CD4-positive, alpha-beta T cell (primary cell): Measurements from ENCODE around the gene CACNA1D. TPM values are rescaled to one million over a fixed set of nuclear protein-coding genes. Genes with fewer than 3 reads are reported as not detected.

Experiments used
- ATAC-seq: fragments of 200-7000 bp; cut with Tn5 transposase; one replicate; pipeline ENCODE4 v1.10.0; 2022; ENCODE audit warnings: mild to moderate bottlenecking; ENCODE audit not compliant: poor library complexity
- CTCF ChIA-PET: fragments of 350-600 bp; sonication (Branson Sonifier 250); formaldehyde crosslinking; loops from one replicate; lab custom pipeline; 2021; ENCODE audit warnings: antibody characterized with exemption, inconsistent platforms; lab: Charles Lee
- POLR2A ChIA-PET: fragments of 350-600 bp; sonication (Branson Sonifier 250); formaldehyde crosslinking; loops from one replicate; lab custom pipeline; 2021; ENCODE audit warnings: antibody characterized with exemption, inconsistent platforms; lab: Charles Lee
- DNase-seq, 14 experiments: peaks; one replicate each; pipeline ENCODE4 v3.0.0-alpha.2; 2013 to 2020; ENCODE audit warnings: mixed read lengths in 2 of 14
- H3K27ac ChIP-seq, 2 donors: one replicate each; pipeline versions ENCODE4 v1.5.1 to v1.7.0; 2013; ENCODE audit warnings: low read length in 2 of 2, low read depth in 1 of 2, mild to moderate bottlenecking in 1 of 2
- H3K27me3 ChIP-seq, 2 experiments: 1 replicate in 1 of 2; 2 replicates in 1 of 2; pipeline versions ENCODE4 v1.6.1 to v1.7.0; 2013; ENCODE audit warnings: low read length in 2 of 2, control low read depth in 1 of 2, mild to moderate bottlenecking in 1 of 2, moderate library complexity in 1 of 2; ENCODE audit not compliant: insufficient read depth in 2 of 2, control insufficient read depth in 1 of 2
- H3K36me3 ChIP-seq: one replicate; pipeline ENCODE4 v1.6.1; 2013; ENCODE audit warnings: low read length, control low read depth; ENCODE audit not compliant: insufficient read depth
- H3K4me1 ChIP-seq: one replicate; pipeline ENCODE4 v1.6.1; 2013; ENCODE audit warnings: low read length, control low read depth; ENCODE audit not compliant: insufficient read depth
- H3K4me3 ChIP-seq: one replicate; pipeline ENCODE4 v1.5.1; 2013; ENCODE audit warnings: mild to moderate bottlenecking, low read length, moderate library complexity
- H3K9me3 ChIP-seq, 2 experiments: 1 replicate in 1 of 2; 2 replicates in 1 of 2; pipeline versions ENCODE4 v1.6.1 to v1.7.0; 2013; ENCODE audit warnings: low read length in 2 of 2, mild to moderate bottlenecking in 2 of 2, control low read depth in 1 of 2, moderate library complexity in 1 of 2; ENCODE audit not compliant: control insufficient read depth in 1 of 2, insufficient read depth in 1 of 2
- H3K27ac Mint-ChIP-seq: one replicate; pipeline ENCODE4 v1.8.0; 2020; ENCODE audit warnings: mixed read lengths
- H3K27me3 Mint-ChIP-seq: one replicate; pipeline ENCODE4 v1.8.0; 2021; ENCODE audit warnings: mixed read lengths
- H3K36me3 Mint-ChIP-seq: one replicate; pipeline ENCODE4 v1.8.0; 2021; ENCODE audit warnings: low read depth, mixed read lengths
- H3K4me1 Mint-ChIP-seq: one replicate; pipeline ENCODE4 v1.8.0; 2021; ENCODE audit warnings: low read depth, mixed read lengths
- H3K4me3 Mint-ChIP-seq: one replicate; pipeline ENCODE4 v1.8.0; 2020; ENCODE audit warnings: mild to moderate bottlenecking, mixed read lengths
- H3K9me3 Mint-ChIP-seq: one replicate; pipeline ENCODE4 v1.8.0; 2020; ENCODE audit warnings: mixed read lengths
- CTCF ChIP-seq: fragments of 200-600 bp; IDR thresholded peaks from one replicate; pipeline ENCODE4 v1.8.0; 2022; ENCODE audit warnings: antibody characterized with exemption, mild to moderate bottlenecking
- intact Hi-C, 2 experiments: fragments of 100-400 bp; cut with DNase I in 1 of 2; cut with micrococcal nuclease in 1 of 2; formaldehyde crosslinking; loops; one replicate each; pipeline versions ENCODE4 v1.15.1 to v1.9.0; 2023 to 2025; cut with DNase I, micrococcal nuclease
- total RNA-seq, 174 experiments: library from RNA in 2 of 174; stranded (reverse) in 2 of 174; gene quantifications; one replicate each; pipeline ENCODE4 v1.2.3 and lab custom pipeline; 2021 to 2026

CACNA1D gene
- total RNA-seq, 2 experiments from 2014 or later, result not detected

GRCh38 chr3:53554559-53555067 is 60.2 kb downstream of the CACNA1D start:
- no peak for TF ChIP-seq CTCF
- Mint-ChIP-seq H3K36me3 (no peaks in the 10 kb centered on the region), H3K27ac (no peak overlapping the region), H3K4me3 (no peak overlapping the region), H3K9me3 (peaks cover 3% of the 10 kb centered on the region), H3K4me1 (no peaks in the 10 kb centered on the region), H3K27me3 (peaks cover 17% of the 10 kb centered on the region)
- intact Hi-C loops, result no loop called here
- ChIA-PET CTCF (no interaction called here), POLR2A (no interaction called here)
- DNase-seq, result no peak
- H3K36me3 ChIP-seq, result no peaks in the 10 kb centered on the region
- no peak overlapping the region for H3K27ac ChIP-seq
- H3K4me3 ChIP-seq, result no peak overlapping the region
- H3K4me1 ChIP-seq, result no peaks in the 10 kb centered on the region
- no peaks in the 10 kb centered on the region for H3K9me3 ChIP-seq
- no peaks in the 10 kb centered on the region for H3K27me3 ChIP-seq
- no peak for ATAC-seq

- intact Hi-C loops, result no loop called here
- no peaks in the 10 kb centered on the region for H3K36me3 Mint-ChIP-seq
- no peak overlapping the region for H3K27ac ChIP-seq
Observed at GRCh38 chr3:53555068-53555588, 60.7 kb downstream of the CACNA1D start.

GRCh38 chr3:53566461-53567145 is 72.2 kb downstream of the CACNA1D start:
- Histone ChIP-seq H3K9me3 (no peaks in the 10 kb centered on the region), H3K4me1 (no peaks in the 10 kb centered on the region), H3K27ac (no peak overlapping the region), H3K27me3 (peaks cover 0 to 6% of the 10 kb centered on the region in 2 experiments), H3K4me3 (no peak overlapping the region), H3K36me3 (no peaks in the 10 kb centered on the region)
- intact Hi-C loops, result no loop called here
- ChIA-PET CTCF (no interaction called here), POLR2A (no interaction called here)
- ATAC-seq, result no peak
- TF ChIP-seq CTCF, result no peak
- H3K27me3 Mint-ChIP-seq, result peaks cover 40% of the 10 kb centered on the region
- H3K27ac Mint-ChIP-seq, result no peak overlapping the region
- H3K9me3 Mint-ChIP-seq, result no peaks in the 10 kb centered on the region
- DNase-seq, result no peak
- no peak overlapping the region for H3K4me3 Mint-ChIP-seq
- no peaks in the 10 kb centered on the region for H3K4me1 Mint-ChIP-seq
- H3K36me3 Mint-ChIP-seq, result no peaks in the 10 kb centered on the region

More at GRCh38 chr3:53555068-53555588, 60.7 kb downstream of the CACNA1D start:
- no peak overlapping the region for H3K4me3 Mint-ChIP-seq
- TF ChIP-seq CTCF, result no peak
- H3K9me3 Mint-ChIP-seq, result peaks cover 3% of the 10 kb centered on the region
- no peaks in the 10 kb centered on the region for H3K4me1 Mint-ChIP-seq
- no peaks in the 10 kb centered on the region for H3K27me3 ChIP-seq
- ATAC-seq (no peak), DNase-seq (no peak)
- H3K36me3 ChIP-seq, result no peaks in the 10 kb centered on the region
- H3K4me1 ChIP-seq, result no peaks in the 10 kb centered on the region
- CTCF ChIA-PET, result no interaction called here
- no peak overlapping the region for H3K27ac Mint-ChIP-seq
- no peak overlapping the region for H3K4me3 ChIP-seq
- POLR2A ChIA-PET, result no interaction called here
- peaks cover 19% of the 10 kb centered on the region for H3K27me3 Mint-ChIP-seq
- H3K9me3 ChIP-seq, result no peaks in the 10 kb centered on the region
